NB4 (cell line): ENCODE measurements around the gene KLK15.
"Not testable (repeated sequence)": the region's sequence is repeated elsewhere in the genome, so short reads cannot be mapped to it uniquely, and the experiment has no call there.

Source experiments
- DNase-seq: peaks from one replicate; pipeline ENCODE4 v3.0.0; 2010; ENCODE audit warnings: low read depth
- H3K4me3 ChIP-seq: one replicate; pipeline ENCODE4 v1.5.1; 2011; ENCODE audit warnings: mild to moderate bottlenecking, low read depth, low read length, moderate library complexity
- MYC ChIP-seq: IDR thresholded peaks from 2 replicates; pipeline ENCODE4 v1.6.1; 2011; ENCODE audit warnings: low read depth, low read length
- POLR2A ChIP-seq: IDR thresholded peaks from 2 replicates; pipeline ENCODE4 v1.6.1; 2011; ENCODE audit warnings: mild to moderate bottlenecking; ENCODE audit not compliant: insufficient read length; ENCODE audit errors: extremely low read depth
- TF ChIP-seq, protein P1 (sequence below): IDR thresholded peaks from one replicate; pipeline ENCODE4 v1.5.1; 2012; ENCODE audit warnings: low read depth, low read length
- TF ChIP-seq, protein P2 (sequence below): IDR thresholded peaks from 2 replicates; pipeline ENCODE4 v1.6.1; 2011; ENCODE audit warnings: low read depth, low read length

Gene KLK15

DNA sequence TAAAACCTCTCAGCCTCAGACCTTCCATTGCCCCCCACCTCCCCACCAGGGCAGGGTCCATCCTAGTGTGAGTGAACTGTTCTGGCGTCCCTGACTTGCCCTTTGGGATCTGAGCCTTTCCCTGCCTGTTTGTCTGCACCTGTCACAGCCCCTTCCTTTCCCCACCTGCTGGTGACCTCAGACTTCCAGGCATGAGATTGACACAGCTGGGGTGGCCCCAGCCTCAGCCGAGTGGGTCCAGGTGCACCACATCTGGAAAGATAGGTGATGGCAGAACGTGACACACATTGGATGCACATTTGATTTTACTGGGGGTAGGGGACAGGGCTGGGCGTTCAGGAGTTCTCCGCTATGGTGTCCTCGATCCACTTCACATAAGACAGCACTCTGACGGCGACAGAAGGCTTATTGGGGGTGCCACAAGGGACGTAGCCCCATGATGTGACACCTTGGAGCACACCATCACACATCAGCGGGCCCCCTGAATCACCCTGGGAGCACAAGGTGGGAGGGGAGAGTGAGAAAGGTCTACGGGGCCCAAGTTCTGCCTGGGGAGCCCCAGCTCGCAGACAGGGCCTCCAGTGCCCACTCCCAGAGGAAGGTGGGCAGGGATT, 14.4 kb downstream of the KLK15 start:
- no peak overlapping the region for H3K4me3 ChIP-seq
- TF ChIP-seq POLR2A (no peak), MYC (no peak)
- TF ChIP-seq, protein P1, sequence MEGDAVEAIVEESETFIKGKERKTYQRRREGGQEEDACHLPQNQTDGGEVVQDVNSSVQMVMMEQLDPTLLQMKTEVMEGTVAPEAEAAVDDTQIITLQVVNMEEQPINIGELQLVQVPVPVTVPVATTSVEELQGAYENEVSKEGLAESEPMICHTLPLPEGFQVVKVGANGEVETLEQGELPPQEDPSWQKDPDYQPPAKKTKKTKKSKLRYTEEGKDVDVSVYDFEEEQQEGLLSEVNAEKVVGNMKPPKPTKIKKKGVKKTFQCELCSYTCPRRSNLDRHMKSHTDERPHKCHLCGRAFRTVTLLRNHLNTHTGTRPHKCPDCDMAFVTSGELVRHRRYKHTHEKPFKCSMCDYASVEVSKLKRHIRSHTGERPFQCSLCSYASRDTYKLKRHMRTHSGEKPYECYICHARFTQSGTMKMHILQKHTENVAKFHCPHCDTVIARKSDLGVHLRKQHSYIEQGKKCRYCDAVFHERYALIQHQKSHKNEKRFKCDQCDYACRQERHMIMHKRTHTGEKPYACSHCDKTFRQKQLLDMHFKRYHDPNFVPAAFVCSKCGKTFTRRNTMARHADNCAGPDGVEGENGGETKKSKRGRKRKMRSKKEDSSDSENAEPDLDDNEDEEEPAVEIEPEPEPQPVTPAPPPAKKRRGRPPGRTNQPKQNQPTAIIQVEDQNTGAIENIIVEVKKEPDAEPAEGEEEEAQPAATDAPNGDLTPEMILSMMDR: no peak
- TF ChIP-seq, protein P2, sequence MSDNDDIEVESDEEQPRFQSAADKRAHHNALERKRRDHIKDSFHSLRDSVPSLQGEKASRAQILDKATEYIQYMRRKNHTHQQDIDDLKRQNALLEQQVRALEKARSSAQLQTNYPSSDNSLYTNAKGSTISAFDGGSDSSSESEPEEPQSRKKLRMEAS: no peak
- no peak for DNase-seq

- H3K4me3 ChIP-seq: no peak overlapping the region
- TF ChIP-seq, protein P2: no peak
- TF ChIP-seq, protein P1: no peak
- no peak for TF ChIP-seq MYC
- no peak for TF ChIP-seq POLR2A
- peak; percentile 67 for DNase-seq
These were observed 15.2 kb downstream of the KLK15 start for GRCh38 chr19:50817941-50818858.

GRCh38 chr19:50815439-50815838, 17.9 kb downstream of the KLK15 start:
- DNase-seq: no peak
- TF ChIP-seq MYC (no peak), POLR2A (no peak)
- TF ChIP-seq, protein P2: no peak
- TF ChIP-seq, protein P1: no peak
- H3K4me3 ChIP-seq: no peak overlapping the region

- TF ChIP-seq MYC: no peak
- TF ChIP-seq, protein P2: no peak
- TF ChIP-seq POLR2A: no peak
- TF ChIP-seq, protein P1: no peak
- no peak overlapping the region for H3K4me3 ChIP-seq
- no peak for DNase-seq
These were observed 18.5 kb downstream of the KLK15 start for GRCh38 chr19:50814883-50815282.

GRCh38 chr19:50812474-50812873, 20.9 kb downstream of the KLK15 start:
- no peak for DNase-seq
- no peak overlapping the region for H3K4me3 ChIP-seq
- TF ChIP-seq, protein P2: no peak
- no peak for TF ChIP-seq MYC
- TF ChIP-seq POLR2A: no peak
- TF ChIP-seq, protein P1: no peak

DNA sequence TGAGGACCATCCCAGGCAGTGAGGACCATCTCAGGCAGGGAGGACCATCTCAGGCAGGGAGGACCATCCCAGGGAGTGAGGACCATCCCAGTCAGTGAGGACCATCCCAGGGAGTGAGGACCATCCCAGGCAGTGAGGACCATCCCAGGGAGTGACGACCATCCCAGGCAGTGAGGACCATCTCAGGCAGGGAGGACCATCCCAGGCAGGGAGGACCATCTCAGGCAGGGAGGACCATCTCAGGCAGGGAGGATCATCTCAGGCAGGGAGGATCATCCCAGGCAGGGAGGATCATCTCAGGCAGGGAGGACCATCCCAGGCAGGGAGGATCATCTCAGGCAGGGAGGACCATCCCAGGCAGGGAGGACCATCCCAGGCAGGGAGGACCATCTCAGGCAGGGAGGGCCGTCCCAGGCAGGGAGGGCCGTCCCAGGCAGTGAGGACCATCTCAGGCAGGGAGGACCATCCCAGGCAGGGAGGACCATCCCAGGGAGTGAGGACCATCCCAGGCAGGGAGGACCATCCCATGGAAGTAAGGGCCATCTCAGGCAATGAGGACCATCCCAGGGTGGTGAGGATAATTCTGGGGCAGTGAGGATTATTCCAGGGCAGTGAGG, 21.6 kb downstream of the KLK15 start:
- H3K4me3 ChIP-seq, DNase-seq: not testable (repeated sequence)
